WI38 (cell line): ENCODE data around the gene TTC21A.

Experiments used
- H3K4me3 ChIP-seq: 2 replicates; pipeline ENCODE4 v1.5.1; 2011; ENCODE audit warnings: low read depth, mild to moderate bottlenecking, control low read depth, low read length
- CTCF ChIP-seq: IDR thresholded peaks from 2 replicates; pipeline ENCODE4 v1.5.1; 2012; ENCODE audit warnings: low read depth, mild to moderate bottlenecking, control low read depth, low read length

Gene TTC21A

GRCh38 chr3:39088889-39089288 lies 18.6 kb upstream of the TTC21A start:
- no peak overlapping the region for H3K4me3 ChIP-seq
- no peak for TF ChIP-seq CTCF

GRCh38 chr3:39090922-39091321 lies 16.6 kb upstream of the TTC21A start:
- no peak overlapping the region for H3K4me3 ChIP-seq
- TF ChIP-seq CTCF, result no peak

- no peak overlapping the region for H3K4me3 ChIP-seq
- no peak for TF ChIP-seq CTCF
These were observed 12.4 kb upstream of the TTC21A start for GRCh38 chr3:39094851-39095677.

GRCh38 chr3:39095778-39096177 lies 11.7 kb upstream of the TTC21A start:
- TF ChIP-seq CTCF, result no peak
- H3K4me3 ChIP-seq, result no peak overlapping the region

GRCh38 chr3:39096775-39097174 lies 10.7 kb upstream of the TTC21A start:
- no peak for TF ChIP-seq CTCF

GRCh38 chr3:39097716-39098472 lies 9.6 kb upstream of the TTC21A start:
- no peak overlapping the region for H3K4me3 ChIP-seq
- TF ChIP-seq CTCF, result no peak

More at GRCh38 chr3:39096775-39097174, 10.7 kb upstream of the TTC21A start:
- no peak overlapping the region for H3K4me3 ChIP-seq

- no peak overlapping the region for H3K4me3 ChIP-seq
- no peak for TF ChIP-seq CTCF
These were observed 8.9 kb upstream of the TTC21A start for GRCh38 chr3:39098473-39099000.
